Mesenchymal stem cell (in vitro differentiated cells and primary cell): ENCODE results near the gene FZD4.
"Not testable (repeated sequence)": the region's sequence is repeated elsewhere in the genome, so short reads cannot be mapped to it uniquely, and the experiment has no call there.

Experiments
- DNase-seq: peaks from one replicate; pipeline ENCODE4 v3.0.0-alpha.2; 2013
- H2AFZ ChIP-seq: one replicate; pipeline ENCODE4 v1.6.1; 2013; ENCODE audit warnings: low read depth, mild to moderate bottlenecking, control low read depth, inconsistent platforms, low read length, moderate library complexity
- H2AK5ac ChIP-seq: 2 replicates; pipeline ENCODE4 v1.6.1; 2013; ENCODE audit warnings: low read length, moderate library complexity, mild to moderate bottlenecking, inconsistent platforms; ENCODE audit not compliant: severe bottlenecking
- H2BK120ac ChIP-seq: one replicate; pipeline ENCODE4 v1.6.1; 2013; ENCODE audit warnings: low read depth, mild to moderate bottlenecking, inconsistent platforms, low read length, moderate library complexity
- H2BK12ac ChIP-seq, 2 experiments: one replicate each; pipeline ENCODE4 v1.6.1; 2013; ENCODE audit warnings: inconsistent platforms in 2 of 2, low read length in 2 of 2, mild to moderate bottlenecking in 2 of 2, moderate library complexity in 2 of 2, control low read depth in 1 of 2
- H2BK15ac ChIP-seq: one replicate; pipeline ENCODE4 v1.6.1; 2013; ENCODE audit warnings: mild to moderate bottlenecking, low read depth, inconsistent platforms; ENCODE audit not compliant: poor library complexity, severe bottlenecking
- H2BK5ac ChIP-seq: 2 replicates; pipeline ENCODE4 v1.6.1; 2013; ENCODE audit warnings: low read depth, mild to moderate bottlenecking, low read length, control low read depth, inconsistent platforms; ENCODE audit not compliant: poor library complexity, severe bottlenecking
- H3K14ac ChIP-seq, 2 experiments: one replicate each; pipeline ENCODE4 v1.6.1; 2013; ENCODE audit warnings: inconsistent platforms in 2 of 2, low read length in 2 of 2, control low read depth in 1 of 2, mild to moderate bottlenecking in 1 of 2, moderate library complexity in 1 of 2
- H3K18ac ChIP-seq, 2 experiments: one replicate each; pipeline ENCODE4 v1.6.1; 2013; ENCODE audit warnings: inconsistent platforms in 2 of 2, low read length in 2 of 2, control low read depth in 1 of 2, low read depth in 1 of 2, mild to moderate bottlenecking in 1 of 2
- H3K23ac ChIP-seq, 2 experiments: one replicate each; pipeline ENCODE4 v1.6.1; 2013; ENCODE audit warnings: inconsistent platforms in 2 of 2, low read length in 2 of 2, mild to moderate bottlenecking in 2 of 2, moderate library complexity in 2 of 2, control low read depth in 1 of 2
- H3K27ac ChIP-seq: 2 replicates; pipeline ENCODE4 v1.5.1; 2013; ENCODE audit warnings: mild to moderate bottlenecking, moderate library complexity, low read length, control low read depth, inconsistent platforms; ENCODE audit not compliant: poor library complexity, severe bottlenecking
- H3K27me3 ChIP-seq, 2 experiments: 2 replicates each; pipeline versions ENCODE4 v1.6.1 to v1.7.0; 2013; ENCODE audit warnings: low read length in 2 of 2, mild to moderate bottlenecking in 2 of 2, moderate library complexity in 2 of 2, control low read depth in 1 of 2, inconsistent platforms in 1 of 2; ENCODE audit not compliant: control insufficient read depth in 1 of 2, insufficient read depth in 1 of 2
- H3K36me3 ChIP-seq, 2 experiments: 2 replicates each; pipeline versions ENCODE4 v1.6.1 to v1.7.0; 2013; ENCODE audit warnings: low read length in 2 of 2, control low read depth in 1 of 2, inconsistent platforms in 1 of 2, low read depth in 1 of 2, mild to moderate bottlenecking in 1 of 2; ENCODE audit not compliant: insufficient read depth in 2 of 2, control insufficient read depth in 1 of 2
- H3K4ac ChIP-seq, 2 experiments: one replicate each; pipeline ENCODE4 v1.6.1; 2013; ENCODE audit warnings: inconsistent platforms in 2 of 2, low read length in 2 of 2, mild to moderate bottlenecking in 2 of 2, moderate library complexity in 2 of 2, control low read depth in 1 of 2, low read depth in 1 of 2
- H3K4me1 ChIP-seq: 2 replicates; pipeline ENCODE4 v1.6.1; 2013; ENCODE audit warnings: low read depth, low read length, control low read depth; ENCODE audit not compliant: control insufficient read depth, insufficient read depth
- H3K4me2 ChIP-seq: 2 replicates; pipeline ENCODE4 v1.6.1; 2013; ENCODE audit warnings: low read length, mild to moderate bottlenecking, inconsistent platforms; ENCODE audit not compliant: poor library complexity, severe bottlenecking
- H3K4me3 ChIP-seq, 2 experiments: 2 replicates each; pipeline versions ENCODE4 v1.5.1 to v1.7.0; 2013; ENCODE audit warnings: low read length in 2 of 2, mild to moderate bottlenecking in 2 of 2, control low read depth in 1 of 2, low read depth in 1 of 2; ENCODE audit not compliant: insufficient read depth in 1 of 2
- H3K79me1 ChIP-seq: replicated peaks from 2 replicates; pipeline ENCODE4 v1.6.1; 2013; ENCODE audit warnings: mild to moderate bottlenecking, control low read depth, low read length, inconsistent platforms; ENCODE audit not compliant: poor library complexity, severe bottlenecking
- H3K9ac ChIP-seq: 2 replicates; pipeline ENCODE4 v1.7.0; 2013; ENCODE audit warnings: mild to moderate bottlenecking, low read length, moderate library complexity
- H3K9me3 ChIP-seq: 2 replicates; pipeline ENCODE4 v1.7.0; 2013; ENCODE audit warnings: mild to moderate bottlenecking, low read length; ENCODE audit not compliant: control insufficient read depth
- H4K8ac ChIP-seq: one replicate; pipeline ENCODE4 v1.6.1; 2013; ENCODE audit warnings: inconsistent platforms, mild to moderate bottlenecking, low read length, moderate library complexity
- H4K91ac ChIP-seq: one replicate; pipeline ENCODE4 v1.6.1; 2013; ENCODE audit warnings: mild to moderate bottlenecking, low read length, inconsistent platforms
- WGBS: methylation state at CpG from one replicate; pipeline ENCODE4 v1.1.7; 2013; ENCODE audit warnings: mixed read lengths; 5-methylcytosine and 5-hydroxymethylcytosine counted together

FZD4 gene

DNA sequence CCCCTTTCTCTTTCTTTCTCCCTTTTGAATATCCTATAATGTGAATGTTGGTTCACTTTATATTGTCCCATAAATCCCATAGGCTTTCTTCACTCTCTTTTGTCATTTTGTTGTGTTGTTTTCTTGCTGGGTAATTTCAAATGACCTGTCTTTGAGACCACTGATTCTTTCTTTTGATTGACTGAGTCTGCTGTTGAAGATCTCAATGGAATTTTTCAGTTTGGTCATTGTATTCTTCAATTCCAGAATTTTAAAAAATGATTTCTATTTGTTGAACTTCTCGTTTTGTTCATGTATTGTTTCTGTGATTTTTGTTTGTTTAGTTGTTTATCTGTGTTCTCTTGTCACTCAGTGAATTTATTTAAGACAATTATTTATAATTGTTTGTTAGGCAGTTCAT is 17.5 kb upstream of the FZD4 start:
- Histone ChIP-seq H3K4ac (no peak overlapping the region), H2AFZ (no peak overlapping the region), H3K27ac (no peak overlapping the region), H4K91ac (no peak overlapping the region), H3K4me1 (no peaks in the 10 kb centered on the region), H3K14ac (no peak overlapping the region), H3K4me3 (no peak overlapping the region), H2AK5ac (no peak overlapping the region), H3K23ac (no peak overlapping the region), H3K27me3 (no peaks in the 10 kb centered on the region), H2BK5ac (no peak overlapping the region), H2BK12ac (no peak overlapping the region), H4K8ac (no peak overlapping the region), H3K36me3 (peaks cover 0 to 4% of the 10 kb centered on the region in 2 experiments), H3K18ac (no peak overlapping the region), H3K4me2 (no peak overlapping the region), H3K9me3 (peaks cover 15% of the 10 kb centered on the region), H3K9ac (no peak overlapping the region), H2BK15ac (no peak overlapping the region), H2BK120ac (no peak overlapping the region), H3K79me1 (no peaks in the 10 kb centered on the region)
- DNase-seq = no peak
- no CpG with 5 or more reads among the region's 1 CpG for WGBS

DNA sequence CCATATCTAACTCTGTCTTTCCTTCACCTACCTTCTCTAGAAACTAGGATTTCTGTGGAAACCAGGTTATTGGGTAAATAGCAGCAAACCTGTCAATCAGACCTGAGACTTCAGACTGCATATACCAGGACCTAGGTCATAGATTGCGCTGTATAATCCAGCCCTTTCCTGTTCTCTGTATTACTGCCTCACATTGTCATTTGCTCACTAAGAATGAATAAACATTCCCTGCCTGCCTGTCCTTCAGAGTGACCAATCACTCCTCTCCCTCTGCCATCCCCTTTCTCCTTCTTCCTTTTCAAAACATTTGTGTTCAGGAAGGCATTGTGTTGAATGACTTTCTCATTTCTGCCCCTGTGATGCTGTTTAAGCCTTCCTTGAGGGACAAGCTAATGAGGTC is 14.1 kb upstream of the FZD4 start:
- H2AK5ac ChIP-seq = no peak overlapping the region
- no peak overlapping the region for H3K27ac ChIP-seq
- H3K79me1 ChIP-seq = no peaks in the 10 kb centered on the region
- H3K4me1 ChIP-seq = no peaks in the 10 kb centered on the region
- no peak for DNase-seq
- H3K27me3 ChIP-seq = no peaks in the 10 kb centered on the region
- H4K91ac ChIP-seq = no peak overlapping the region
- H3K36me3 ChIP-seq = peaks cover 0 to 4% of the 10 kb centered on the region in 2 experiments
- no peak overlapping the region for H3K23ac ChIP-seq
- H2AFZ ChIP-seq = no peak overlapping the region
- 96% methylated on average over 1 of the region's 1 CpG for WGBS
- H3K4ac ChIP-seq = no peak overlapping the region
- H3K18ac ChIP-seq = no peak overlapping the region
- H3K9ac ChIP-seq = no peak overlapping the region
- H3K4me2 ChIP-seq = no peak overlapping the region
- H2BK12ac ChIP-seq = no peak overlapping the region
- H4K8ac ChIP-seq = no peak overlapping the region
- H3K4me3 ChIP-seq = no peak overlapping the region
- H2BK15ac ChIP-seq = no peak overlapping the region
- H3K14ac ChIP-seq = no peak overlapping the region
- peaks cover 15% of the 10 kb centered on the region for H3K9me3 ChIP-seq
- H2BK5ac ChIP-seq = no peak overlapping the region
- no peak overlapping the region for H2BK120ac ChIP-seq

DNA sequence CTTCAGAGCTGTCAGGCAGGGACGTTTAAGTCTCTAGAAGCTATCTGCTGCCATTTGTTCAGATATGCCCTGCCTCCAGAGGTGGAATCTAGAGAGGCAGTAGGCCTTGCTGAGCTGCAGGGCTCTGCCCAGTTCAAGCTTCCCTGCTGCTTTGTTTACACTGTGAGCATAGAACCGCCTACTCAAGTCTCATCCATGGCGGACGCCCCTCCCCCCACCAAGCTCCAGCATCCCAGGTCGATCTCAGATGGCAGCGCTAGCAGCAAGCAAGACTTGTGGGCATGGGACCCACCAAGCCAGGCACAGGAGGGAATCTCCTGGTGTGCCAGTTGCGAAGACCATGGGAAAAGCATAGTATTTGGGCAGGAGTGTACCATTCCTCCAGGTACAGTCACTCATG is 12.4 kb upstream of the FZD4 start:
- not testable (repeated sequence) for H3K27me3 ChIP-seq, H2BK15ac ChIP-seq, H4K91ac ChIP-seq, H3K4me2 ChIP-seq, DNase-seq, H3K79me1 ChIP-seq, H3K4ac ChIP-seq, H3K18ac ChIP-seq, H3K23ac ChIP-seq, H3K9ac ChIP-seq, H2AFZ ChIP-seq, H3K36me3 ChIP-seq, H2AK5ac ChIP-seq, H3K4me1 ChIP-seq, H2BK5ac ChIP-seq, H4K8ac ChIP-seq, H3K4me3 ChIP-seq, H2BK12ac ChIP-seq, H3K14ac ChIP-seq, H3K9me3 ChIP-seq, H3K27ac ChIP-seq, H2BK120ac ChIP-seq
- WGBS = 93% methylated on average over 7 of the region's 7 CpGs

DNA sequence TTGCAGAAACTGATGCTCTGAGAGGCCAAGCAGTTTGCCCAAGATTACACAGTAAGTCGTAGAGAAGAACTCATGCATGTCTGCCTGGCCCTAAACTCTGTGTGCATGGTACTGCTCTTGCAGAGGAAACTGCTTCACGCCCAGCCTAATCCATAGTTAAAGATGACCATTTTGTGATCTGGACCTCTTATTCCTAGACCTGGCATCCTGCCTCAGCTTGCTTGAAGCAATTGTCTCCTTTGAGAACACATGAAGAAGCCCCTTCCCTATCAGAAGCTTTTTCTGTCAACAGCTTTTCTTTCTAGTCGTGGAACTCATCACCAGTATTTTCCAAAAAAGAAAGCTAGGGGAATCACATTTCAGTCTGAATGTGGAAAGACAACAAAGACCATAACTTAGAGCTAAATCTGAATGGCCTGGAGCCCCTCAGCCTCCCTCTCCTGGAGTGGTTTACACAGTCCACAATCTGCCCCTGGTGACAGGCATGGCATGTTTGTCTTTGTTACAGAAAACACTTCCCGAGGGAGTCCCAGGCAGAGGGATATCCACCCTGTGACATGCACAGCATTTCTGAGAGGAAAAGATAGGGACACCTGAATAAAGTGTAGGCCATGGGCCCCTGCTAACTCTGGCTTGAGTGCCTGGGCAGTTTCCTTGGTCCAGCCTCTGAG is 2.9 kb upstream of the FZD4 start:
- H2AFZ ChIP-seq = no peak overlapping the region
- H2BK15ac ChIP-seq = no peak overlapping the region
- H3K9ac ChIP-seq = no peak overlapping the region
- peaks cover 3% of the 10 kb centered on the region for H3K9me3 ChIP-seq
- H3K14ac ChIP-seq = no peak overlapping the region
- no peak overlapping the region for H2BK12ac ChIP-seq
- no peak overlapping the region for H4K91ac ChIP-seq
- H2AK5ac ChIP-seq = no peak overlapping the region
- 60% methylated on average over 4 of the region's 4 CpGs for WGBS
- no peak overlapping the region for H3K27ac ChIP-seq
- H3K36me3 ChIP-seq = no peaks in the 10 kb centered on the region
- peaks cover 11% of the 10 kb centered on the region for H3K4me1 ChIP-seq
- no peak overlapping the region for H3K4ac ChIP-seq
- no peak overlapping the region for H4K8ac ChIP-seq
- H3K79me1 ChIP-seq = peaks cover 5% of the 10 kb centered on the region
- H2BK5ac ChIP-seq = no peak overlapping the region
- no peak overlapping the region for H3K4me3 ChIP-seq
- H2BK120ac ChIP-seq = no peak overlapping the region
- no peak overlapping the region for H3K4me2 ChIP-seq
- no peaks in the 10 kb centered on the region for H3K27me3 ChIP-seq
- H3K23ac ChIP-seq = no peak overlapping the region
- no peak for DNase-seq
- H3K18ac ChIP-seq = no peak overlapping the region
